Stomach (tissue), 4 donors: ENCODE measurements around the gene DCDC2C.

ENCODE experiments used
- CTCF ChIP-seq, 7 experiments: fragments of 450-650 bp in 4 of 7; fragments of 200-600 bp in 3 of 7; sonication (generic) in 3 of 7; IDR thresholded peaks; one replicate each; pipeline ENCODE4 v1.5.1; 2016 to 2019; ENCODE audit warnings: antibody characterized with exemption in 7 of 7, control low read depth in 2 of 7, mild to moderate bottlenecking in 1 of 7
- EP300 ChIP-seq: sonication (generic); formaldehyde crosslinking; IDR thresholded peaks from one replicate; pipeline ENCODE4 v1.6.1; 2017; ENCODE audit warnings: antibody characterized with exemption
- POLR2A ChIP-seq, 4 donors: fragments of 450-650 bp; IDR thresholded peaks; one replicate each; pipeline ENCODE4 v1.6.1; 2016; ENCODE audit warnings: antibody characterized with exemption in 4 of 4, control low read depth in 2 of 4, mild to moderate bottlenecking in 1 of 4, moderate library complexity in 1 of 4
- POLR2AphosphoS5 ChIP-seq, 3 donors: sonication (generic); formaldehyde crosslinking; IDR thresholded peaks; one replicate each; pipeline ENCODE4 v1.6.1; 2016; ENCODE audit warnings: antibody characterized with exemption in 3 of 3

GRCh38 chr2:3762771-3763447, 59.5 kb downstream of the DCDC2C start:
- TF ChIP-seq CTCF (IDR thresholded peaks at IDR 0.05) (no peak), EP300 (no peak), POLR2AphosphoS5 (IDR thresholded peaks at IDR 0.05) (no peak), POLR2A (IDR thresholded peaks at IDR 0.05) (no peak)
